ENCODE measurements around the gene ERVFRD-1. TPM values are rescaled to one million over a fixed set of nuclear protein-coding genes. Genes with fewer than 3 reads are reported as not detected.

Gene ERVFRD-1
- total RNA-seq, 2 donors from 2014 or later = not detected

DNA sequence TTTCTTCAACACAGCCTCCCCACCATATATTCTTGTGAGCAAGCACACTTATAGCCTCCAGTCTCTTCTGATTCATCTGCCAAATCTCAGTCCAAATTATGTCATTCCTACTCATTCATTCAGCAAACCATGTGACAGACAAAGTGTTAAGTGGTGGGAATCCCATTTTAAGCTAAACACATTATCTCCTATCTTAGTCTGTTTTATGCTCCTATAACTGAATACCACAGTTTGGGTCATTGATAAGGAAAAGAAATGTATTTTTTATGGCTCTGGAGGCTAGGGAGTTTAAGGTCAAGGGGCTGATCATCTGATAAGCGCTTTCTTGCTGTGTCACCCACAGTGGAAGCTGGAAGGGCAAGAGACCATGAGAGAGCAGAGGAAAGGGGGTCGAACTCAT is 41.8 kb downstream of the ERVFRD-1 start:
- Histone ChIP-seq H3K36me3 (no peaks in the 10 kb centered on the region), H3K27me3 (no peaks in the 10 kb centered on the region), H3K4me3 (no peak overlapping the region), H3K9me3 (no peaks in the 10 kb centered on the region), H3K27ac (no peak overlapping the region), H3K4me1 (no peaks in the 10 kb centered on the region)
- TF ChIP-seq, protein P1, sequence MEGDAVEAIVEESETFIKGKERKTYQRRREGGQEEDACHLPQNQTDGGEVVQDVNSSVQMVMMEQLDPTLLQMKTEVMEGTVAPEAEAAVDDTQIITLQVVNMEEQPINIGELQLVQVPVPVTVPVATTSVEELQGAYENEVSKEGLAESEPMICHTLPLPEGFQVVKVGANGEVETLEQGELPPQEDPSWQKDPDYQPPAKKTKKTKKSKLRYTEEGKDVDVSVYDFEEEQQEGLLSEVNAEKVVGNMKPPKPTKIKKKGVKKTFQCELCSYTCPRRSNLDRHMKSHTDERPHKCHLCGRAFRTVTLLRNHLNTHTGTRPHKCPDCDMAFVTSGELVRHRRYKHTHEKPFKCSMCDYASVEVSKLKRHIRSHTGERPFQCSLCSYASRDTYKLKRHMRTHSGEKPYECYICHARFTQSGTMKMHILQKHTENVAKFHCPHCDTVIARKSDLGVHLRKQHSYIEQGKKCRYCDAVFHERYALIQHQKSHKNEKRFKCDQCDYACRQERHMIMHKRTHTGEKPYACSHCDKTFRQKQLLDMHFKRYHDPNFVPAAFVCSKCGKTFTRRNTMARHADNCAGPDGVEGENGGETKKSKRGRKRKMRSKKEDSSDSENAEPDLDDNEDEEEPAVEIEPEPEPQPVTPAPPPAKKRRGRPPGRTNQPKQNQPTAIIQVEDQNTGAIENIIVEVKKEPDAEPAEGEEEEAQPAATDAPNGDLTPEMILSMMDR (IDR thresholded peaks at IDR 0.05) = no peak
- DNase-seq (ENCODE audit: low spot score) = no peak

DNA sequence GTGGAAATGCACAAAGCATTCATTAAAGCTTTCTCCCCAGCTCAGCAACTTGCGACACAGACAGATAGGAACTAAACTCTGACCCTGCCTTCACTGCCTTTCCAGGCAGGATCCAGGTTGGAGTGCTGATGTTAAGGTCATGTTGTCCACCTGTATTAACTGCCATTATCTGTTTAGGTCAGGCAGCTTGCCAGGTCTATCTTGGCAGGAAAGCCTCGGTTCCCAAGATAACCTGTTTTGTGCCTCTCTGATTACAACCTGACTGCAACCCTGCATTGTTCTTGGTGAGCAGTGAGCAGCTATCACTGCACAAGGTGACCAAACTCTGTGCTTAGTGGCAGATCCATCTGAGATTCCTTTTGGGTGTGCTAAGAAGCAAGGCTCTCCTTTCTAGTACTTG is 44.2 kb downstream of the ERVFRD-1 start:
- Histone ChIP-seq H3K9me3 (no peaks in the 10 kb centered on the region), H3K4me1 (no peaks in the 10 kb centered on the region), H3K27ac (no peak overlapping the region), H3K36me3 (no peaks in the 10 kb centered on the region), H3K4me3 (no peak overlapping the region), H3K27me3 (no peaks in the 10 kb centered on the region)
- no peak for DNase-seq (ENCODE audit: low spot score)
- TF ChIP-seq, protein P1 (IDR thresholded peaks at IDR 0.05) = no peak

DNA sequence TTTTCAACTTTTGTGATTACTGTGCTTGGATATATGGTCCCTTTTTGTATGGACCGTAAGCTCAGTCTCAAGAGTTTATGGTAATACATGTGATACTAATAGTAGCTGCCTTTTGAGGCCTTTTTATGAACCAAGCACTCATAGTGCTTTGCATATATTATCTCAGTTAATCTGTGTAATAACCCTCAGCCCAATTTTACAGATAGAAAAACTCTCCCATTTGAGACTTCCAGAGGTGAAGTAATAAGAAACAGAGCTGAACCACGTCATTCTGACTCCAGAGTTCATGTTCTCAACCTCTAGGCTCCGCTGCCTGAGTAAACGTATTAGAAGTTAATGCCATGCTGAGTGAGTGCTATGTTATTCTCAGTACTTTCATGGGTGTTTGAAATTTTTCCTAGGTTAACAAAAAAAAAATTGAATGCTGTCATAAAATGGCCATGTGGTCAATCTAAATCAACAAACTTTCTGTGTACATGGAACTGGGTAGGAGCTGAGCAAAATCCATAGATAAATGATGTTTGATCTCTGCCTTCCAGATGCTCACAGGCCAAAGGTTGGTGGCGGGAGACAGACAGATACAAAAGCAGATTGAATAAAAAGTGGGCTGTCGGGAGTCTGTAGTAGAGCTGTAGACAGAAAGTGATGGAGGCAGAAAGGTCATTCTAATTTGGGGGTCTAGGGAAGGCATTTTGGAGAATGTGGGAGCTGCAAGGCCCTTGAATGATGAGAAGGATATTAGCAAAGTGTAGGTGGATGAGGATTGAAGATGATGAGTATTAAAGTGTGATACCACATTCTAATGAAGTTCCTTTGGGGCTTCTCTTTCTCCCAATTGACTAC is 44.8 kb downstream of the ERVFRD-1 start:
- TF ChIP-seq, protein P1 (IDR thresholded peaks at IDR 0.05) = no peak
- no peak overlapping the region for H3K27ac ChIP-seq
- H3K36me3 ChIP-seq = no peaks in the 10 kb centered on the region
- no peaks in the 10 kb centered on the region for H3K27me3 ChIP-seq
- H3K4me1 ChIP-seq = no peaks in the 10 kb centered on the region
- no peak for DNase-seq (ENCODE audit: low spot score)
- no peak overlapping the region for H3K4me3 ChIP-seq
- H3K9me3 ChIP-seq = no peaks in the 10 kb centered on the region

DNA sequence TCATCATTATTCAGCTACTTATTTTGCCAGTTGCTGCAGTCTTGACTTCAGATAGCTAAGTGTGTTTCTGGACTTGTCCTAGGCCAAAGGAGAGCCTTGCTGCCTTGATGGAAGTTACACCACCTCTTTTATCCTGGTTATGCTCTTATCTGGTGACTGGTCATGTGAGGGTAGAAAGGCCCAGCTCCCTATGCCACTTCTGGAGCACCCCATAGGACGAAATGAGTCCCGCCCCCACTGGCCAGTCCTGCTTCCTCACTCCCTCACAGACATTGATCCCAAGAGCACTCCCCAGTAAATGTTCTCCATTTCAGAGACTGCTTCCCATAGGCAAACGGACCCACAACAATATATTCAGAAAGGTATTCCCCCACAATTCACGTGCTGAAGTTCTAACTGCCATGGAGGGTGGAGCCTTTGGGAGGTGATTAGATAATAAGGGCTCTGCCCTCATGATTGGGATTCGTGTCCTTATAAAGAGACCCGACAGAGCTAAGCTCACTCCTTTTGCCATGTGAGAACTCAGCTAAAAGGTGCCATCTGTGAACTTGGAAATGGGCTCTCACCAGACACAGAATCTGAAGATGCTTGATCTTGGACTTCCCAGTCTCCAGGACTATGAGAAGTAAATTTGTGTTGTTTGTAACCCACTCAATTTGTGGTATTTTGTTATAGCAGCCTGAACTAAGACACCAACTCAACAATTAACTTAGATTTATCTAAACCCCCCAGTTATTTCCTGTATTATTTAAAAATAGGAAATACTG is 45.9 kb downstream of the ERVFRD-1 start:
- TF ChIP-seq, protein P1 (IDR thresholded peaks at IDR 0.05) = no peak
- no peak for DNase-seq (ENCODE audit: low spot score)
- Histone ChIP-seq H3K4me3 (no peak overlapping the region), H3K27me3 (no peaks in the 10 kb centered on the region), H3K4me1 (no peaks in the 10 kb centered on the region), H3K27ac (no peak overlapping the region), H3K9me3 (no peaks in the 10 kb centered on the region), H3K36me3 (no peaks in the 10 kb centered on the region)

DNA sequence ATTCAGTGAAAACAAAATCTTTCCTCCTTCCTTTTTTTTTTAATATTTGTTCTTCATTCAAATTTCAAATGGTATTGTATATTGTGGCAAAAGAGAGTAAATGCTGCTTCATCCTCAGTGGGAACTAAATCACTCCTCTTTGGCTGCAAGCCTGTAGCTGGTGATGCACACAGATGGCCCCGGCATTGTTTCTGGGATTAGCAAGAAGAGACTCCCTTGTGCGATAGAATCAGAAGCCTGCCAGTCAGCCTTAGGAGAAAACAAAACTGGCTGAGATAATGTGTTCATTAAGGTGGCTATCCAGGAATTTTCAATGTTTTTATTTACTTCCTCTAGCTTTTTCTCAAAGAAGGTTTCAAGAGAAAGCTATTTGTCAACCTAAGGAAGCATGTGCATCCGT is 46.7 kb downstream of the ERVFRD-1 start:
- DNase-seq (ENCODE audit: low spot score) = no peak
- no peaks in the 10 kb centered on the region for H3K36me3 ChIP-seq
- H3K4me1 ChIP-seq = no peaks in the 10 kb centered on the region
- H3K27ac ChIP-seq = no peak overlapping the region
- TF ChIP-seq, protein P1 (IDR thresholded peaks at IDR 0.05) = no peak
- H3K4me3 ChIP-seq = no peak overlapping the region
- H3K9me3 ChIP-seq = no peaks in the 10 kb centered on the region
- H3K27me3 ChIP-seq = no peaks in the 10 kb centered on the region
